B cell (primary cell): ENCODE data around the gene EGF.

Experiments
- CTCF ChIP-seq: fragments of 200-600 bp; IDR thresholded peaks from one replicate; pipeline ENCODE4 v1.8.0; 2022; ENCODE audit warnings: antibody characterized with exemption, mild to moderate bottlenecking
- EZH2 ChIP-seq: IDR thresholded peaks from 2 replicates; pipeline ENCODE4 v1.6.1; 2012; ENCODE audit warnings: borderline replicate concordance, low read depth, mild to moderate bottlenecking, moderate library complexity, low read length; ENCODE audit not compliant: insufficient read depth, poor library complexity, severe bottlenecking

GRCh38 chr4:110002326-110002725 is 89.6 kb downstream of the EGF start:
- no peak for TF ChIP-seq CTCF
- TF ChIP-seq EZH2 = no peak
